CD4-positive, alpha-beta T cell treated with Interleukin-10 for 1 hour (primary cell): ENCODE data around the gene MYBPH.

ENCODE experiments used
- DNase-seq: peaks from one replicate; pipeline ENCODE4 v3.0.0-alpha.2; 2020

Gene MYBPH

GRCh38 chr1:203199816-203200571 is 24.4 kb upstream of the MYBPH start:
- DNase-seq = no peak

DNA sequence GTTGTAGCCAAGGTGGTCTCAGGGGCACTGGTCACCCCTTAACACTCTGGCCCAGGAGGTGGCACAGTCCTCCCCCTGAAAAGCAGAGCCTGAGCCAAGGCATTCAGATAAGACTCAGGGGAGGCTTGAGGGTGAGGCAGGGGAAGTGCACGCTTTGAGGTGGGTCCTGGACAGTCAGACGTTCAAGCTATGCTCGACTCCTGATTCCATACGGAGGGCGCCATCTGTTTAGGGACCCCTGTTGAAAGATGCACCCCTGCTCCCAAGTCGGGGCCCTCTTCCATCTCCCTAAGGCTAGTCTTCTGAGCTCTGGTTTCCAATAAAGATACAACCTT is 23.8 kb upstream of the MYBPH start:
- no peak for DNase-seq

- DNase-seq = no peak
These were observed 23.4 kb upstream of the MYBPH start for GRCh38 chr1:203199002-203199401.

- DNase-seq = no peak
These were observed 22.0 kb upstream of the MYBPH start for GRCh38 chr1:203197625-203198024.

GRCh38 chr1:203196371-203196770 is 20.7 kb upstream of the MYBPH start:
- DNase-seq = no peak

DNA sequence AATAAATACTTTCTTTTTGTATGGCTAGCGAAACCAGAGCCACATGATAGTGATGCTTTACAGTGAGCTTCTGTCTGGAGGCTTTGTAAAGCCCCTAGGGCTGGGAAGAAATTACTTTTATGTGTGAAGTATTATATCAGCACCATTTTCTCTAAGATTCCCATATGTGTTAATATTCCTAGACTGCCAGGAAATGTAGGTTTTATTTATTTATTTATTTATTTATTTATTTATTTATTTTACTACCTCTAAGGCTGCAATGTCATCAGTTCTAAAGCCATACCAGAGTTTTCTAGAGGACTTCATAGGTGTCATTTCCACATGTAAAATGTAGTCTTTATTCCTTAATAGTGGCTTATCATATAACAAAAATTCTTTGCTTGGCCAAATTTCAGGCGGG is 15.3 kb upstream of the MYBPH start:
- DNase-seq = no peak

- no peak for DNase-seq
These were observed 14.3 kb upstream of the MYBPH start for GRCh38 chr1:203189951-203190352.

- DNase-seq = no peak
These were observed 13.1 kb upstream of the MYBPH start for GRCh38 chr1:203188686-203189232.

DNA sequence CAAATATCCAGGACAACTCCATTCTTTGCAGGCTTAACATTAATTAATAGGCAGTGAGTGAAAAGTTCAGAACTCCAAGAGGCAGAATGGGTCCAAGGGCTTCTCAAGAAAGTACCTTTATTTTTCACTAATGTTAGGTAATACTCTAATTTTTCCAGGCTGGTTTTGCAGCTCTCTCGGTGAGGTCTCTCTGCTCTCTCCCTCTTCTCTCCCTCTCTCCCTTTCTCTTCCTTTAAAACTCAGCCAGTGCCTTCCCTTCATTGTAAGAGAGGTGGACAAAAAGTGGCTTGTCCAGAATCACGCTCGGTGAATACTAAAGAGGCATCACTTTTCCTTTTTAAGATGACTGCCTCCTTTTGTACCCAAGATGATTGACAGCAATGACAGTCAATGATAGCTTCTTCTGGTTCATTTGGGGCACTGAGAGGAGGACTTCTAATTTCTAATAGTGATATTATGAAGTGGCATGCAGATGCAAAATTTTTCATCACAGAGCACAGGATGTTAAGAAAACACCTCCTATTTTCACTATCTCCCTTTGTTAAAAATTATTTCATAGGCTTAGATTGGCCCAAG is 12.2 kb upstream of the MYBPH start:
- DNase-seq = no peak

- DNase-seq = no peak
These were observed 11.7 kb upstream of the MYBPH start for GRCh38 chr1:203187304-203187685.

- no peak for DNase-seq
These were observed 11.0 kb upstream of the MYBPH start, which contains the start of gene CHI3L1 for GRCh38 chr1:203186446-203187303. Gene CHI3L1, minus strand, starts transcription at chr1:203186704. Its CDS starts 81 bp downstream, at chr1:203186623.

GRCh38 chr1:203186091-203186445 is 10.4 kb upstream of the MYBPH start:
- DNase-seq = no peak

DNA sequence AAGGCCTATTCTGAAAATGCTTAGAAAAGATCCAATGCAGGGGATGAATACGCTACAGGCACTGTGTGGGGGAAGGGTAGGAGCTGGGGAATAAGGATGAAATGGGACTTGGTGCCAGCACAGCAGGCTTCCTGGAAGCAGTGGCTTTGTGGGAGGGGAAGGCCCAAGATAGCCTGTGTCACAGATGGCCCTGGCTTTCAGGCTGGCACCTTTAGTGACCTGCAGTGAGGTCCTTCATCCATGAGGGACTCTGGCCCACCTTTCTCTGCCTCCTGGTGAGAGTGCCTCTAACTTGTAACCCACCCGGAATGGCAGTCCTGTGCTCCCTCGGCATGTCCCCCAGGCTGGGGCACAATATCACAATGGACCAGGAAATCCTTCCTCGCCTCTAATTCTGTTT is 10.0 kb upstream of the MYBPH start:
- no peak for DNase-seq

DNA sequence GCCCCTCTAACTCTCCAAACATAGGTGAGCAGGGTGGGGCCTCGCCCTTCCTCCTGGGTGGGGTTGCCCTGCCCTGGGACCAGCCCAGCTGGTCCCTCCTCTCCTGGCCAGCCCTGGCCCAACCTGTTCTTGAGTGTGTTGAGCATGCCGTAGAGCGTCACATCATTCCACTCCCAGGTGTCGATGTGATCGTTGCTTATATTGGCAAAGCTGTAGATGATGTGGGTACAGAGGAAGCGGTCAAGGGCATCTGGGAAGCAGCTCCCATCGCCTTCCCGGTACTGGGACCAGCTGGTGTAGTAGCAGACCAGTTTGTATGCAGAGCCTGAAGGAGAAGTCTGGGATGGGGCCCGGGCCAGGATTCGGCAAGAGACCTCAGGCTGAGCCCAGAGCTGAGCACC is 9.4 kb upstream of the MYBPH start:
- no peak for DNase-seq

DNA sequence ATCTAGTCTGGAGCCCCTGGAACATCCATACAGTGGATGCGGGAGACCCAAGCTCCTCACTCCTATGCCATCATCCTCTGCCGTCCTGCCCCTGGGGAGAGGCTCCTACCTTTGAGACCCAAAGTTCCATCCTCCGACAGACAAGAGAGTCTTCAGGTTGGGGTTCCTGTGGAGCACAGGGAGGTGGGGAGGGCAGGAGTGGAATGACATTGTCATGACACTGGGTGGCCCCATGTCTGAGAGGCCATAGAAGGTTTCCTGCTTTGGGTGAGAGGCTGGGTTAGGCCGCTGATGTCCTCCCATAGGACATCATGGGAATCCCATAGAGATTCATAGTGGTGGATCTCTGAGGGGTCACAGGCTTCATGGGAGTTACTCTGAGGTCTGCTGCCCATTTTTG is 8.8 kb upstream of the MYBPH start:
- DNase-seq = no peak

- no peak for DNase-seq
These were observed 8.2 kb upstream of the MYBPH start for GRCh38 chr1:203183828-203184227.

DNA sequence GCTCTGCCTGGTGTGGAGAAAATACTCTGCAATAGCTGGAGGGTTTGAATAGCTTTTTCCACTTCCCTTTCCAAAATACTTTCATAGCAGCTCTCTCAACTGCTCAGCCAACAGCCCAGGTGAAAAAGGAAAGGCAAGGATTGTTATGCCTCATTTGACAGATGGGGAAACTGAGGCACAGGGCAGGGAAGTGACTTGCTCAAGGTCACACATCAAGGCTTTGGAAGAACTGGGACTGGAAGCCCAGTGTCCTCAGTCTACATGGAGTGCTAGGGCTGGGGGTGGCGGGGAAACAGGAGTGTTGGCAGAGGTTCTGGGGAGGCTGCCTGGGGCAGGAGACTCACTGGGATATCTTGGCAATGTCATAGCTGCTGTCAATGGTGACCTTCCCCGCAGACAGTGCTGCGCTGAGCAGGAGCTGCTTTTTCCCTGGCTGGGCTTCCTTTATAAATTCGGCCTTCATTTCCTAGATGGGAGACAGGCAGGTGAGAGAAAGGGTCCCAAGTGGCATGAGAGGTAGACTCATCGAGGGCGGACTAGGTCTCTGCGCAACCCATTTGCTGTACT is 6.8 kb upstream of the MYBPH start:
- DNase-seq = no peak

DNA sequence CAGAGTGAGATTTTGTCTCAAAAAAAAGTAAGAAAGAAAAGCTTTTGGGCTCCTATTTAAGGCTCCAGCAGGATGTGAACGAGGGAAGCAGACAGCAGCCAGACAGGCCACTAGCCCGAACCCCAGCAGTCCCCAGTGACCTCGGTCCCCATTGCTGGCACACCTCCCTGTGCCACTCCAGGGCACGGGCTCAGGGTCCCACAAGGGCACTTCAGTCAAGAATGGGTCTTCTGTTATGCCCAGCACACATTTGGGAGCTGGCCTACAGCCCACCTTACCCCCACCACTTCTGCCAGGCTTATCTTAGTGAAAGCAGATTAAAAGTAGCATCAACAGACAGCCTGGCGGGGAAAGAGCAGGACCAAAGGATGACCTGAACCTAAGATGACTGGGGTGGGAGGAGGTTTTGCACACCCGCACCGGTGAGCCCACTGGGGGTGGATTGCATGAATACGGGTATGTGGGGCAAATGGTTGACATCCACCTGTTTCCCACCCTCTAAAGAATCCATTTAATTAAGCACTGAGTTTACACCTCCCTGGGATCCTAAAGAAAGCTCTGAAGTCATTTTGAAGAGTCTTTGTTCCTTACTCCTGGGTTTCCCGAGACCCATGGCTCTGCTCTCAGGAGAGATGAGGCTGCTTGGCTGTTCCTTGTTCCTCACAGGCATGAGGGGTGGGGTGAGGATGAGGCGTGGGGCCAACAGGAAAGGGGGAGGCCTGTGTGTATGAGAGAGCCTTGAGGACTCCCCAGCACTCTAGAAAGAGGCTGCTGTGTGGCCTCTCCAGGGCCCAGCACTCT is 6.2 kb upstream of the MYBPH start:
- DNase-seq = no peak

DNA sequence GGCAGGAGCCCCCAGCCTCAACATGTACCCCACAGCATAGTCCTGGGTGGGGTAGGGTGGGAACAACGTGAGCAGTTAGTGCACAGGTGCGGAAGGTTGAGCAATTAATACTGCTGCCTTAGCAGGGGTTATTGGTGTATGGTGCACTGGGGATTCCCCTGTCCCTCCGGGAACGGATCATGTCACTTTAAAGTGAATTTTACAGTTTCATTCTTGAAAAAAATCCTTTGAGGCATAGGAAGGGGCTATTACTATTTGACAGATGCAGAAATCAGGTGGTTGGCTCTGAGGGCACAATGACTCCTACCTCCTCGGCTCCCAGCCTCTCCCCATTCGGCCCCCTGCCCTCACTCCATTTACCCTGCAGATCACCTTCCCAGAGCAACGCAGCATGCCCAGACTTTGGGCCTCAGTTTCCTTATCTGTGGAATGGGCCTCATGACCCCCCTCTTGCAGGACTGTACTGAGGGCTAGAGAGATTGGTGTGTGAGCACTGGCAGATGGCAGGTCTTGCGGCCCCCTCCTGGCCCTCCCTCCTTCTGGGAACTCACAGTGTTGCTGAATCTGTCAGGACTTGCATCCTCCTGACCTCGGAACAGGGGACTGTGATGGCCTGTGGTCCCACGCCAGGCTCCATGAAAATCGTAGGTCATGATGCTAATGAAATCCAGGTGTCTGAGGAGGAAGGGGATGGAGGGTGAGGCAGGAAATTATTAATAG is 5.1 kb upstream of the MYBPH start:
- DNase-seq = no peak

- no peak for DNase-seq
These were observed 4.0 kb upstream of the MYBPH start for GRCh38 chr1:203179667-203180005.

DNA sequence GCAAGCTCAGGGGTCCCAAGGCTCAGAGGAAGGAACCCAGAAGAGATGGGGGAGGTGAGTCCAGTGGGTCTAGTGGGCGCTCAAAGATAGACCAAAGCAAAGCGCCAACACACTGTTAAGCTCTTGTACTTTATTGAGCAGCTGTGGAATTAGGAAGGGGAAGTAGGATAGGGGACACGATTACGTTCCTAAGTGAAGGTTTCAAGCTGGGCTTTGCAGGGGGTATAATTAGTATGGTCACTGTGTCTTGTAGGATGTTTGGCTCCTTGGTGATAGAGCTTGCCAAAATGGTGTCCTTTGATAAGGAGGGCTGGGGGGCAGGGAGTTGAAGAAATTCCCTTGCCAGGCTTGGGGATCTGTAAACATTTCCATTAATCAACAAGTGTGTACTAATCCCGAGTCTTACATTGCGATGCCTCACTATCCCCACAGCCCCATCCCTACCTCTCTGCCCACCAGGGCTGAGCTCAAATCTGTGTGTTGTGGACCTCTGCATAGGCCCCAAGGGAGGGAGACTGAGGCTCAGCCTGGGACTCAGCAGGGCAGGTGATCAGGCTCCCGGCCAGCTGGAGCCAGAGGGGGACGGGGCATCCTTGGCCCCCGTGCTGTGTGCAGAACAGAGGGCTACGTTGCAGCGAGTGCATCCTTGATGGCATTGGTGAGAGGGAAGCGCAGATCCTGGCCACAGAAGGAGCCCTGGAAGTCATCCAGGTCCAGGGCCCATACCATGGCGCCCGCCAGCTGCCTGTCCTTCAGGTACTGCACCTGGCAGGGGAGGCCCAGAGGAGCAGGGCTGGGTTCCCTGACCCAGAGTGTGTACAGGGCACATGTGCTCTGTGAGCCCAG is 3.4 kb upstream of the MYBPH start:
- no peak for DNase-seq
